B cell (primary cell): Measurements from ENCODE around the gene ABCF1. TPM values are rescaled to one million over a fixed set of nuclear protein-coding genes. Genes with fewer than 3 reads are reported as not detected.

Experiments
- ATAC-seq: fragments of 200-7000 bp; cut with Tn5 transposase; one replicate; pipeline ENCODE4 v1.10.0; 2021; ENCODE audit warnings: low read depth, mild to moderate bottlenecking, moderate number of reproducible peaks, moderate library complexity
- CTCF ChIA-PET: fragments of 350-600 bp; sonication (Branson Sonifier 250); formaldehyde crosslinking; loops from one replicate; lab custom pipeline; 2021; ENCODE audit warnings: antibody characterized with exemption, inconsistent platforms; lab: Charles Lee
- POLR2A ChIA-PET: fragments of 350-600 bp; sonication (Branson Sonifier 250); formaldehyde crosslinking; loops from one replicate; lab custom pipeline; 2021; ENCODE audit warnings: antibody characterized with exemption; lab: Charles Lee
- DNase-seq: peaks from one replicate; pipeline ENCODE4 v3.0.0; 2013
- H2AFZ ChIP-seq: 2 replicates; pipeline ENCODE4 v1.6.1; 2012; ENCODE audit warnings: mild to moderate bottlenecking, low read depth, low read length; ENCODE audit not compliant: insufficient read depth, poor library complexity, severe bottlenecking
- H3K27ac ChIP-seq, 2 donors: 1 replicate in 1 of 2; 2 replicates in 1 of 2; pipeline ENCODE4 v1.5.1; 2012 to 2013; ENCODE audit warnings: low read length in 2 of 2, mild to moderate bottlenecking in 2 of 2, moderate library complexity in 1 of 2
- H3K27me3 ChIP-seq, 4 experiments: fragments of 200-600 bp in 1 of 4; sonication (generic) in 1 of 4; replicated peaks in 1 of 4; 1 replicate in 2 of 4; 2 replicates in 2 of 4; pipeline versions ENCODE4 v1.6.1 to v1.7.0; 2013 to 2016; ENCODE audit warnings: low read length in 3 of 4, mild to moderate bottlenecking in 2 of 4, mixed read lengths in 1 of 4, moderate library complexity in 1 of 4; ENCODE audit not compliant: insufficient read depth in 4 of 4, control insufficient read depth in 3 of 4; ENCODE audit errors: control extremely low read depth in 1 of 4
- H3K36me3 ChIP-seq, 2 experiments: replicated peaks in 1 of 2; 1 replicate in 1 of 2; 2 replicates in 1 of 2; pipeline versions ENCODE4 v1.6.1 to v1.7.1; 2013; ENCODE audit warnings: low read length in 1 of 2; ENCODE audit not compliant: insufficient read depth in 2 of 2, control insufficient read depth in 1 of 2; ENCODE audit errors: control extremely low read depth in 1 of 2, extremely low read depth in 1 of 2
- H3K4me1 ChIP-seq, 2 donors: fragments of 200-600 bp in 1 of 2; sonication (generic) in 1 of 2; 1 replicate in 1 of 2; 2 replicates in 1 of 2; pipeline versions ENCODE4 v1.5.1 to v1.6.1; 2013 to 2017; ENCODE audit warnings: low read length in 2 of 2; ENCODE audit not compliant: control insufficient read depth in 2 of 2, insufficient read depth in 2 of 2
- H3K4me2 ChIP-seq: replicated peaks from 2 replicates; pipeline ENCODE3; 2012; ENCODE audit warnings: mild to moderate bottlenecking, low read depth, low read length; ENCODE audit not compliant: poor library complexity, severe bottlenecking
- H3K4me3 ChIP-seq, 5 experiments: fragments of 200-600 bp in 1 of 5; sonication (generic) in 1 of 5; 1 replicate in 3 of 5; 2 replicates in 2 of 5; pipeline versions ENCODE4 v1.5.1 to v1.7.0; 2011 to 2016; ENCODE audit warnings: low read length in 4 of 5, mild to moderate bottlenecking in 4 of 5, low read depth in 2 of 5, control low read depth in 1 of 5, moderate library complexity in 1 of 5; ENCODE audit not compliant: insufficient read depth in 1 of 5; ENCODE audit errors: control extremely low read depth in 1 of 5, extremely low read depth in 1 of 5
- H3K79me2 ChIP-seq: fragments of 200-600 bp; sonication (generic); one replicate; pipeline ENCODE4 v1.6.0; 2016; ENCODE audit warnings: low read length; ENCODE audit not compliant: control insufficient read depth, insufficient read depth
- H3K9ac ChIP-seq: fragments of 200-600 bp; sonication (generic); 2 replicates; pipeline ENCODE4 v1.6.1; 2017; ENCODE audit warnings: mild to moderate bottlenecking, low read length, moderate library complexity
- H3K9me3 ChIP-seq, 3 donors: one replicate each; pipeline versions ENCODE4 v1.6.1 to v1.7.1; 2013; ENCODE audit warnings: low read length in 2 of 3; ENCODE audit not compliant: control insufficient read depth in 2 of 3, insufficient read depth in 1 of 3; ENCODE audit errors: control extremely low read depth in 1 of 3
- H4K20me1 ChIP-seq: 2 replicates; pipeline ENCODE4 v1.6.0; 2012; ENCODE audit warnings: mild to moderate bottlenecking, low read length; ENCODE audit not compliant: insufficient read depth, control insufficient read depth, poor library complexity, severe bottlenecking
- H3K27ac Mint-ChIP-seq: one replicate; pipeline ENCODE4 v1.8.0; 2021; ENCODE audit warnings: mixed read lengths
- H3K27me3 Mint-ChIP-seq: one replicate; pipeline ENCODE4 v1.8.0; 2021; ENCODE audit warnings: mixed read lengths
- H3K4me1 Mint-ChIP-seq: one replicate; pipeline ENCODE4 v1.8.0; 2021; ENCODE audit warnings: mixed read lengths
- H3K4me3 Mint-ChIP-seq: one replicate; pipeline ENCODE4 v1.8.0; 2021; ENCODE audit warnings: mixed read lengths
- H3K9me3 Mint-ChIP-seq: one replicate; pipeline ENCODE4 v1.8.0; 2022; ENCODE audit warnings: mixed read lengths; ENCODE audit not compliant: insufficient read depth
- CTCF ChIP-seq: fragments of 200-600 bp; IDR thresholded peaks from one replicate; pipeline ENCODE4 v1.8.0; 2022; ENCODE audit warnings: antibody characterized with exemption, mild to moderate bottlenecking
- EZH2 ChIP-seq: IDR thresholded peaks from 2 replicates; pipeline ENCODE4 v1.6.1; 2012; ENCODE audit warnings: borderline replicate concordance, low read depth, mild to moderate bottlenecking, moderate library complexity, low read length; ENCODE audit not compliant: insufficient read depth, poor library complexity, severe bottlenecking
- WGBS: methylation state at CpG from one replicate; pipeline ENCODE4 v1.1.5; 2013; ENCODE audit warnings: missing lambda C conversion rate; ENCODE audit not compliant: insufficient coverage; 5-methylcytosine and 5-hydroxymethylcytosine counted together
- intact Hi-C: fragments of 100-400 bp; cut with micrococcal nuclease; formaldehyde crosslinking; loops from one replicate; pipeline ENCODE4 v1.10.0; 2022
- polyA plus RNA-seq: library from polyadenylated mRNA; depleted of rRNA; stranded (reverse); fragments of >200 nt; gene quantifications from 2 replicates; pipeline ENCODE4 v1.2.3, GENCODE V29; 2012
- total RNA-seq, 2 donors: library from RNA; stranded (reverse); fragments of 120-200 nt in 1 of 2; gene quantifications; 1 replicate in 1 of 2; 2 replicates in 1 of 2; pipeline versions ENCODE4 v1.2.3 to v1.2.4, GENCODE V29; 2013 to 2022

ABCF1 gene
- total and polyA plus RNA-seq, 2 donors (not counting 1 experiment from before 2014, with no cell fraction given), result 22.8 to 60.9 TPM

GRCh38 chr6:30603961-30604360 lies 32.7 kb downstream of the ABCF1 start:
- H2AFZ ChIP-seq, result no peak overlapping the region
- no peak for DNase-seq
- H3K4me2 ChIP-seq, result no peak overlapping the region
- no peak for TF ChIP-seq CTCF
- no peak for TF ChIP-seq EZH2
- ChIA-PET CTCF (no interaction called here), POLR2A (no interaction called here)
- Mint-ChIP-seq H3K4me3 (no peak overlapping the region), H3K27me3 (no peaks in the 10 kb centered on the region), H3K27ac (no peak overlapping the region), H3K4me1 (peaks cover 14% of the 10 kb centered on the region), H3K9me3 (no peaks in the 10 kb centered on the region)
- H3K27ac ChIP-seq, result no peak overlapping the region
- peaks cover 38% of the 10 kb centered on the region for H3K79me2 ChIP-seq
- WGBS, result 95% methylated on average over 9 of the region's 13 CpGs
- no peak overlapping the region for H3K9ac ChIP-seq
- H3K36me3 ChIP-seq, result peaks cover 8 to 87% of the 10 kb centered on the region in 2 experiments
- no peaks in the 10 kb centered on the region for H3K9me3 ChIP-seq
- H3K4me1 ChIP-seq, result no peaks in the 10 kb centered on the region
- H4K20me1 ChIP-seq, result peaks cover 58% of the 10 kb centered on the region
- no peak overlapping the region for H3K4me3 ChIP-seq
- no peaks in the 10 kb centered on the region for H3K27me3 ChIP-seq
- ATAC-seq, result no peak
- intact Hi-C loops, result no loop called here

- POLR2A ChIA-PET, result interaction anchor here (0.6 kb wide), 1 partner anchor 29 kb away, joined by 3 read pairs; no protein-coding TSS in a partner anchor
- Histone ChIP-seq H4K20me1 (peaks cover 36% of the 10 kb centered on the region), H3K4me1 (peaks cover 33 to 35% of the 10 kb centered on the region in 2 donors), H3K9ac (no peak overlapping the region), H3K4me2 (no peak overlapping the region), H3K27me3 (no peaks in the 10 kb centered on the region), H3K79me2 (peaks cover 81% of the 10 kb centered on the region), H3K4me3 (no peak overlapping the region), H2AFZ (no peak overlapping the region), H3K27ac (peak overlapping the region; percentile 1 to 99), H3K9me3 (no peaks in the 10 kb centered on the region), H3K36me3 (peaks cover 5 to 46% of the 10 kb centered on the region in 2 experiments)
- WGBS, result 92% methylated on average over 2 of the region's 4 CpGs
- peaks cover 67% of the 10 kb centered on the region for H3K4me1 Mint-ChIP-seq
- H3K4me3 Mint-ChIP-seq, result no peak overlapping the region
- no peaks in the 10 kb centered on the region for H3K27me3 Mint-ChIP-seq
- no peaks in the 10 kb centered on the region for H3K9me3 Mint-ChIP-seq
- intact Hi-C loops, result loop anchor here (10.0 kb wide), 1 partner anchor 745 kb away; the partner anchor contains the start of gene HLA-B
- CTCF ChIA-PET, result interaction anchor here (0.8 to 1.5 kb wide), 4 partner anchors 12 to 123 kb away, joined by 3 to 14 read pairs (median 4); no protein-coding TSS in a partner anchor
- peak overlapping the region; percentile 78 for H3K27ac Mint-ChIP-seq
- no peak for ATAC-seq
- TF ChIP-seq CTCF (no peak), EZH2 (no peak)
- no peak for DNase-seq
Observed at GRCh38 chr6:30610065-30610464, 38.8 kb downstream of the ABCF1 start.
